Measurements from ENCODE around the gene GIPR.

GIPR gene

GRCh38 chr19:45645631-45646344 lies 22.2 kb upstream of the GIPR start (continued):
- TF ChIP-seq BCL11A (tag by site-specific recombination; IDR thresholded peaks at IDR 0.05; ENCODE audit: low read depth) (0 out of 2 replicates have a peak, but pooled peaks have one; percentile 7), ZNF324 (tag by site-specific recombination; IDR thresholded peaks at IDR 0.05) (peak; percentile 72; the same call in 1 of the 2 replicates), ZNF391 (tag by site-specific recombination; IDR thresholded peaks at IDR 0.05; ENCODE audit: borderline replicate concordance, low read depth) (0 out of 2 replicates have a peak, but pooled peaks have one; percentile 14), ZNF266 (tag by site-specific recombination; IDR thresholded peaks at IDR 0.05; ENCODE audit: low read depth) (no peak), ZBTB11 (tag by site-specific recombination; conservative IDR thresholded peaks at IDR 0.05; ENCODE audit: low read depth) (peak; percentile 21; the same call in 1 of the 2 replicates), PATZ1 (tag by site-specific recombination; IDR thresholded peaks at IDR 0.05) (peak; percentile 84), KLF17 (tag by site-specific recombination; IDR thresholded peaks at IDR 0.05) (peak; percentile 52; the same call in 1 of the 2 replicates), ZNF629 (tag by site-specific recombination; IDR thresholded peaks at IDR 0.05) (peak; percentile 61), ZFP37 (tag by site-specific recombination; IDR thresholded peaks at IDR 0.05) (0 out of 2 replicates have a peak, but pooled peaks have one; percentile 40), KLF10 (tag by site-specific recombination; IDR thresholded peaks at IDR 0.05) (peak; percentile 74; the same call in 1 of the 2 replicates), ZBTB17 (tag by site-specific recombination; IDR thresholded peaks at IDR 0.05) (peak; percentile 74), ZNF140 (tag by site-specific recombination; IDR thresholded peaks at IDR 0.05) (no peak), EGR2 (tag by site-specific recombination; IDR thresholded peaks at IDR 0.05; ENCODE audit: low read depth) (peak; percentile 18; the same call in 1 of the 2 replicates), ZNF449 (tag by site-specific recombination; IDR thresholded peaks at IDR 0.05) (no peak), KLF16 (tag by site-specific recombination; IDR thresholded peaks at IDR 0.05) (peak; percentile 82), ZSCAN18 (tag by site-specific recombination; IDR thresholded peaks at IDR 0.05) (0 out of 2 replicates have a peak, but pooled peaks have one; percentile 49), PRDM10 (tag by site-specific recombination; IDR thresholded peaks at IDR 0.05) (peak; percentile 91), ZNF26 (tag by site-specific recombination; IDR thresholded peaks at IDR 0.05) (no peak), ZNF580 (tag by site-specific recombination; IDR thresholded peaks at IDR 0.05) (peak; percentile 94), ZNF239 (tag by site-specific recombination; IDR thresholded peaks at IDR 0.05) (peak; percentile 13; the same call in 1 of the 2 replicates), YY1 (tag by site-specific recombination; IDR thresholded peaks at IDR 0.05) (0 out of 2 replicates have a peak, but pooled peaks have one; percentile 18), ZSCAN30 (tag by site-specific recombination; IDR thresholded peaks at IDR 0.05) (peak; percentile 84; the same call in 1 of the 2 replicates), ZNF660 (tag by site-specific recombination; IDR thresholded peaks at IDR 0.05) (peak; percentile 95)
